Activated gamma-delta T cell treated with anti-CD3 and anti-CD28 coated beads, Interleukin-2, amount 50 U/mL, for 16 hours (primary cell): ENCODE results near the gene TEC.
"Not testable (repeated sequence)": the region's sequence is repeated elsewhere in the genome, so short reads cannot be mapped to it uniquely, and the experiment has no call there.

Source experiments
- DNase-seq: peaks from one replicate; pipeline ENCODE4 v3.0.0-alpha.2; 2020; ENCODE audit warnings: low read depth

The TEC gene

GRCh38 chr4:48195853-48196252 lies 73.8 kb downstream of the TEC start:
- DNase-seq = no peak

DNA sequence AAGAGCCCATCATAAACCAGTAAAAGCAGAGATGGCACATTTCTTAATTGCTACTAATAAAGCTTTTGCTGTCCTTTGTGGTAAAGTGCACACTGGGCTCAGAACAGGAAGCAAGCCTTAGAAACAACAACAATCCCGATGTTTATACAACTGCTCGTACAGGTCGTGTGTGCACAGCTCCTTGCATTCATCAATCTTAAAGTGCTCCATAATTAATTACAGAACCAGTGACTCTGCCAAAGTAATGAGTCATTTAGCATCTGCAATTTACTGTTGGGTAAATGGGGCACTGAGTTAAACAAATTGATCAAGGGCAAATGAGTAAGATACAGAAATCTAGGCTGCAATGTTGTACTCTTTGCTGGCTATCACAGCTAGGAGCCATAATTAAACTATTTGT lies 74.3 kb downstream of the TEC start:
- DNase-seq = no peak

GRCh38 chr4:48194971-48195370 lies 74.7 kb downstream of the TEC start:
- no peak for DNase-seq

DNA sequence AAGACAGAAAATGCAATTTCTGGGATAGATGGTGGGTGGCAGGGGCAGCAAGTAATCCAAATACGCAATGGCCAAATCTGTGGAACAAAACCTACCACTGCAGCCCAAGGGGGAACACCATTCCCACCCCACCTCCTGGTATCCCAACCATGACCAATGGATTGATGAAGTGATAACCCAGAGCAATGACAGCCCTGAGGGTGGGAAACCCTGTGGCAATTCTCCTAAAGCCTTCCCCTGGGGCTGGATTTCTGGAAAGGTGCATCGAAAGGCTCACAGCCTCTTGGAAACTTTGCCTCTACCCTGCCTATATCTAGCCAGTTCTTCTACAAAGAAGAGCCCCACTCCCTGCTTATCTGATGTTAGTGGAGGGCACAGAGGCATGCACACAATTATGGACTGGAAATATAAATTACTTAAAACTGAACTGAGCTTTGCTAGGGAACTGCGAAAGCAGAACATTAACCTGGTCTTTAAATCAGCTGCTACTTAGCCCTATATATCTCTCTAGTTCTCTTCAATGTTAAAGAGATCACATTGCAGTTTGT lies 75.6 kb downstream of the TEC start:
- no peak for DNase-seq

- DNase-seq = no peak
Observed at GRCh38 chr4:48193096-48193836, 76.4 kb downstream of the TEC start.

GRCh38 chr4:48191758-48192157 lies 77.9 kb downstream of the TEC start:
- no peak for DNase-seq

GRCh38 chr4:48190839-48191238 lies 78.8 kb downstream of the TEC start:
- DNase-seq = no peak

DNA sequence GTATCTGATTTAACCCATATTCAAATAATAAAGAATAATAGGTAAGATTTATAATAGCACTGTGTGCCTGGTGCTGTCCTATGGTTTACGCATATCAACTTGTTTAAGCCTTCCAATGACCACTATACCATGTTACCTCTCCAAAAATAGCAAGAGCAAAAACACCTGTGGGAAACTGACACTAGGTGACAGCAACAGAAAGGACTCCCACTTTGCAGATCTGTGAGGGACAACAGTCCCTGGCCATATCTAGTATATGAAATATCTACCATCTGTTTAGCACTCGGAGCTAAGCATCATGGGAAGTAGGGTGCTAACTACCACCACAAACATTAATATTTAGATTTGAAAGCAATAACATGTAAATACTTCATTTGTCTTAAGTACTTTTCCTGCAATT lies 79.9 kb downstream of the TEC start:
- DNase-seq = no peak

- DNase-seq = no peak
Observed at GRCh38 chr4:48188390-48188789, 81.2 kb downstream of the TEC start.

- no peak for DNase-seq
Observed at GRCh38 chr4:48187813-48188212, 81.8 kb downstream of the TEC start.

DNA sequence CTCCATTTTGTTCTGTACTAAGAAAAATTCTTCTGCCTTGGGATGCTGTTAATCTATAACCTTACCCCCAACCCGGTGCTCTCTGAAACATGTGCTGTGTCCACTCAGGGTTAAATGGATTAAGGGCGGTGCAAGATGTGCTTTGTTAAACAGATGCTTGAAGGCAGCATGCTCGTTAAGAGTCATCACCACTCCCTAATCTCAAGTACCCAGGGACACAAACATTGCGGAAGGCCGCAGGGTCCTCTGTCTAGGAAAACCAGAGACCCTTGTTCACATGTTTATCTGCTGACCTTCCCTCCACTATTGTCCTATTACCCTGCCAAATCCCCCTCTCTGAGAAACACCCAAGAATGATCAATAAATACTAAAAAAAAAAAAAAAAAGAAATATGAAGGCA lies 82.6 kb downstream of the TEC start:
- not testable (repeated sequence) for DNase-seq

DNA sequence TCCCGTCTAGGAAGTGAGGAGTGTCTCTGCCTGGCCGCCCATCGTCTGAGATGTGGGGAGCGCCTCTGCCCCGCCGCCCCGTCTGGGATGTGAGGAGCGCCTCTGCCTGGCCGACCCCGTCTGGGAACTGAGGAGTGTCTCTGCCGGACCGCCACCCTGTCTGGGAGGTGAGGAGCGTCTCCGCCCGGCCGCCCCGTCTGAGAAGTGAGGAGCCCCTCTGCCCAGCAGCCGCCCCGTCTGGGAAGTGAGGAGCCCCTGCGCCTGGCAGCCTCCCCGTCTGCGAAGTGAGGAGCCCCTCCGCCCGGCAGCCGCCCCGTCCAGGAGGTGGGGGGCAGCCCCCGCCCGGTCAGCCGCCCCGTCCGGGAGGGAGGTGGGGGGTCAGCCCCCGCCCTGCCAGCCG lies 83.2 kb downstream of the TEC start:
- not testable (repeated sequence) for DNase-seq

DNA sequence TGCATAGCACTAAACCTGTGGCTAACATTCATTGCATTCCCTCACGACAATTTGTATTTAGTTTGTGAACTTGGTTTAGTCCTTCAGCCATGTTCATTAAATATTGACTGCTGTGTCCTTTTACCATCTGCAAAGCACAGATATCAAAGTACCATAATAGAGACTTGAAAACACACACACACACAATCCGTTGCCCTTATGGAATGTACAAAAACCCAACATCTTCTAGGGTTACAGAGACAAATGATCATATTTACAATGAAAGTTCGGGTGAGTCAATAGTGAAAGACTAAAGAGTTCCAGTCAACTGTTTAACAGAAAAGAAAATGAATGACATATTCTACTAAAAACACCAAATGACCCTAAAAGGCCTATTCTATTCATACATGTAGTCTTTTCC lies 84.8 kb downstream of the TEC start:
- no peak for DNase-seq

- no peak for DNase-seq
Observed at GRCh38 chr4:48180234-48180633, 89.4 kb downstream of the TEC start.

DNA sequence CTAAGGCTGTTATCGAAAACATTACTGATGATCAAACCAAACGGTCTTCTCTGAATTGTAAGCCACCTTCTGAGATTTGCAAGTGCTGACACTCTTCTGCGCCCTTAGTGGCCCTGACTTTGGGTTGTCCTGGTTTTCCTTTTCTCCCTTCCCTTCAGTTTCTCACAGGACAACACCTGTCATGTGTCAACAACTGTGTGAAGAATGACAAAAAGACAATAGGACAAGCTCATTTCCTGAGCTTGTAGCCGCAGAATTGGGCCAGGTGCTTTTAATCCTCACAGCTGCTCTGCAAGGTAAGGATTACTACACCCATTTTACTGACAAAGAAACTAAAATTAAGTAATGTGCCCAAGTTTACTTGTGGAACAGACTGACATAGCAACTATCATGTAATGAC lies 90.7 kb downstream of the TEC start:
- DNase-seq = no peak

DNA sequence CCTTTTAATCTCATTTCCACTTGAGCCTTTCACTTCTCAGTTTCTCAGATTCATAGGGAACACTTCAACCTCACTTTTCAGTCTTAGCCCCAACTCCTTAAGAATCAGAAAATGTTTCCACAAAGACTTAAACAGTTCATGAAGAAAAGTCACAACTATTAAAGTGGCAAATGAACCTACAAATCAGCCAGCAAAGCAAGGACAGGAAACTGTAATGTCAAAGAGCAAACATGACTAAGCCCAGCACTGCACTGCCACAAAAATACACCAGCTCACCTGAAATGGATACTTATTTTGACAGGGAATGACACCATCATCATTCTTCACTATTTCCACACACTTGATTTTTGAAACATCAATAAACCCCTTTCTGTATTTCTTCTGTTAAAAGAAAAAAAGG lies 93.8 kb downstream of the TEC start:
- DNase-seq = no peak

GRCh38 chr4:48175328-48175727 lies 94.3 kb downstream of the TEC start:
- no peak for DNase-seq

DNA sequence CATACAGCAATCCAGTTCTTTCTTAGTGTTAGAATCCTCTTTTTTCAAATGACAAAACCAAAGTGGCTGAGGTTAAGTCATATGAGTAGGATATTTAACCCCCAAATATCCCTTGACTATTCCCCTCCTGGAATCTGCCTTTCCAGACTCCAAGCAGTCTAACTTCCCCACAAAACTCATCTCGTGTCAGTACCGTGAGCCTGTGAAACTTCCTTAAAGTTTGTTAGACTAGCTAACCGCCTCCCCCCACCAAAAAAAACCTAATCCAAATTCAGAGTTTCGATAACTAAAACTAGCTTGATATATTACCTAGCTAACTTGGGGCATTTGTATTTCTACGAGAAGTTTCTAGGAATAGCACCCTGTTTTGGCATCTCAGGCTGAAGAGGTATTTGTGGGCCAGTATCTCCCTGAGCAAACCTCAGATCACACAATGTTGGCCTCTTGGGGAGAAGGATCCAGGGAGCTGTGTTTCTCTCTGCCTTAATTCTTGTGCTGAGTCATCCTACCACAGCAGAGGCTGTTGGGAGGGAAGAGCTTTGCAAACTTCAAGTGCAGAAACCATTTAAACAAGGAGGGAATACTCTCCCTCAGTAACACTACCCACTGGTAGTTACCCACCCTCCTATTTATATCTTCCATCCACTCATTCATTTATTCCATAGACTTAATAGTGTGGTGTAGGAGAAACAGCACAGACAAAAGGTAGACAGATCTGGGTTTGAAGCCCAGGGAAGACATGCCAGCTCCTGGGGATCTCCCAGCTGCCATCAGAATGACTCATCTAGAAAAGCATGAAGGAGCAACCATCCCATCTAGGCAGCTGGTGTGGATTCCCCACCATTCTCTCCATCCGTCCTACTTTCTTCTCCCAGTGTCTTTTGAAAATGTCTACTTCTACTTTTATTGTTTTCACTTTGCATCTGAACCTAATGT lies 96.3 kb downstream of the TEC start:
- no peak for DNase-seq

- DNase-seq = no peak
Observed at GRCh38 chr4:48172651-48173050, 97.0 kb downstream of the TEC start.

DNA sequence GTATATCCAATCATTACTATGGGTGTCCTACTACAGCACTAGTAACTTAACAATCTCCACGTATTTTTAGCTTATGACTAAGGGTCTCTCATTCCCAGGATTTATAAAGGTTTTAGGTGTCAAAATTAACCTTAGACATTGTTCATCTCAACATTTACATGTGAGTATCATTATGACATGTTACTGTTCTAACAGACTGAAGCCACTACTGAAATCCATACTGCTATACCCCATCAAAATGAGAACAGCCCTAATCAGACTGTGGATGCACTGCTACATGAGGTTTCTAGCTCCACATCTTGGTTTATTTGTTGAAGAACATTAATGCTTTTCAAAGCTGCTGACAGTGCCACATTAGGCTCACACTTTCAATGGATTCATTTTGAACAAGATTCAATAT lies 100.0 kb downstream of the TEC start:
- DNase-seq = no peak

- no peak for DNase-seq
Observed at GRCh38 chr4:48167538-48168263, 101.9 kb downstream of the TEC start.

DNA sequence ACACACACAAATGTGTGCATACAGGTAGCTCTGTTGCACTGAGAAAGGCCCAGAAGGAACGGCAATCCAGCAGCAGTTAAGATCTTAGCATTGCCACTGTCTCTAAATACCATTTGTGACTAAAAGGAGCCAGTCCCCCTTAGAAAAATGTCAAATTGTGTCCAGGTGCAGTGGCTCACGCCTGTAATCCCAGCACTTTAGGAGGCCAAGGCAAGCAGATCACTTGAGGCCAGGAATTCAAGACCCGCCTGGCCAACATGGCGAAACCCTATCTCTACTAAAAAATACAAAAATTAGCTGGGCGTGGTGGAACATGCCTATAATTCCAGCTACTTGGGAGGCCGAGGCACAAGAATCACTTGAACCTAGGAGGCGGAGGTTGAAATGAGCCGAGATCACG lies 105.1 kb downstream of the TEC start:
- not testable (repeated sequence) for DNase-seq
